Body of pancreas (tissue), 4 donors: ENCODE measurements around the gene PRSS1.
A peak's percentile ranks its signal among the peaks of the same experiment; 100 is the strongest.

ENCODE experiments used
- CTCF ChIP-seq, 7 experiments: fragments of 450-650 bp in 4 of 7; fragments of 200-600 bp in 3 of 7; sonication (generic) in 3 of 7; IDR thresholded peaks; one replicate each; pipeline ENCODE4 v1.5.1; 2016 to 2019; ENCODE audit warnings: antibody characterized with exemption in 7 of 7
- POLR2A ChIP-seq, 3 donors: fragments of 450-650 bp; IDR thresholded peaks; one replicate each; pipeline ENCODE4 v1.6.1; 2016; ENCODE audit warnings: antibody characterized with exemption in 3 of 3, mild to moderate bottlenecking in 2 of 3

- TF ChIP-seq CTCF (IDR thresholded peaks at IDR 0.05): no peak
- peak in 2 of 3 donors; percentile 10 to 26 for TF ChIP-seq POLR2A (IDR thresholded peaks at IDR 0.05)
Measured at GRCh38 chr7:142772051-142772450, 22.8 kb downstream of the PRSS1 start.
